Body of pancreas (tissue), 4 donors: ENCODE results near the gene ZNF248.

Experiments
- POLR2A ChIP-seq, 3 donors: fragments of 450-650 bp; IDR thresholded peaks; one replicate each; pipeline ENCODE4 v1.6.1; 2016; ENCODE audit warnings: antibody characterized with exemption in 3 of 3, mild to moderate bottlenecking in 2 of 3
- TF ChIP-seq, protein P1 (sequence below), 7 experiments: fragments of 450-650 bp in 4 of 7; fragments of 200-600 bp in 3 of 7; sonication (generic) in 3 of 7; IDR thresholded peaks; one replicate each; pipeline ENCODE4 v1.5.1; 2016 to 2019; ENCODE audit warnings: antibody characterized with exemption in 7 of 7

GRCh38 chr10:37813763-37814162, 43.6 kb downstream of the ZNF248 start:
- TF ChIP-seq, protein P1, sequence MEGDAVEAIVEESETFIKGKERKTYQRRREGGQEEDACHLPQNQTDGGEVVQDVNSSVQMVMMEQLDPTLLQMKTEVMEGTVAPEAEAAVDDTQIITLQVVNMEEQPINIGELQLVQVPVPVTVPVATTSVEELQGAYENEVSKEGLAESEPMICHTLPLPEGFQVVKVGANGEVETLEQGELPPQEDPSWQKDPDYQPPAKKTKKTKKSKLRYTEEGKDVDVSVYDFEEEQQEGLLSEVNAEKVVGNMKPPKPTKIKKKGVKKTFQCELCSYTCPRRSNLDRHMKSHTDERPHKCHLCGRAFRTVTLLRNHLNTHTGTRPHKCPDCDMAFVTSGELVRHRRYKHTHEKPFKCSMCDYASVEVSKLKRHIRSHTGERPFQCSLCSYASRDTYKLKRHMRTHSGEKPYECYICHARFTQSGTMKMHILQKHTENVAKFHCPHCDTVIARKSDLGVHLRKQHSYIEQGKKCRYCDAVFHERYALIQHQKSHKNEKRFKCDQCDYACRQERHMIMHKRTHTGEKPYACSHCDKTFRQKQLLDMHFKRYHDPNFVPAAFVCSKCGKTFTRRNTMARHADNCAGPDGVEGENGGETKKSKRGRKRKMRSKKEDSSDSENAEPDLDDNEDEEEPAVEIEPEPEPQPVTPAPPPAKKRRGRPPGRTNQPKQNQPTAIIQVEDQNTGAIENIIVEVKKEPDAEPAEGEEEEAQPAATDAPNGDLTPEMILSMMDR (IDR thresholded peaks at IDR 0.05) = no peak
- no peak for TF ChIP-seq POLR2A (IDR thresholded peaks at IDR 0.05)
